Common myeloid progenitor, CD34-positive (primary cell): ENCODE data around the gene CENPVL1.

Experiments used
- CTCF ChIA-PET: fragments of 350-600 bp; sonication (Branson Sonifier 250); formaldehyde crosslinking; loops from one replicate; lab custom pipeline; 2021; ENCODE audit warnings: antibody characterized with exemption; lab: Charles Lee
- POLR2A ChIA-PET: fragments of 350-600 bp; sonication (Branson Sonifier 250); formaldehyde crosslinking; loops from one replicate; lab custom pipeline; 2021; ENCODE audit warnings: antibody characterized with exemption; lab: Charles Lee
- DNase-seq, 3 donors: peaks; one replicate each; pipeline versions ENCODE4 v3.0.0 to v3.0.0-alpha.2; 2013
- H3K27ac ChIP-seq, 2 experiments: 1 replicate in 1 of 2; 2 replicates in 1 of 2; pipeline ENCODE4 v1.7.0; 2013; ENCODE audit warnings: inconsistent platforms in 2 of 2, low read length in 2 of 2, mild to moderate bottlenecking in 2 of 2, low read depth in 1 of 2, moderate library complexity in 1 of 2; ENCODE audit not compliant: severe bottlenecking in 2 of 2, insufficient read depth in 1 of 2, poor library complexity in 1 of 2
- H3K27me3 ChIP-seq, 5 experiments: replicated peaks in 2 of 5; 1 replicate in 3 of 5; 2 replicates in 2 of 5; pipeline versions ENCODE4 v1.6.1 to v1.7.0; 2013; ENCODE audit warnings: low read length in 4 of 5, mild to moderate bottlenecking in 2 of 5, moderate library complexity in 2 of 5, inconsistent platforms in 1 of 5; ENCODE audit not compliant: insufficient read depth in 5 of 5, control insufficient read depth in 4 of 5
- H3K36me3 ChIP-seq, 4 experiments: 1 replicate in 2 of 4; 2 replicates in 2 of 4; pipeline versions ENCODE4 v1.6.1 to v1.7.0; 2013; ENCODE audit warnings: low read length in 3 of 4, control low read depth in 1 of 4, mild to moderate bottlenecking in 1 of 4; ENCODE audit not compliant: control insufficient read depth in 4 of 4, insufficient read depth in 4 of 4
- H3K4me1 ChIP-seq, 4 experiments: 1 replicate in 3 of 4; 2 replicates in 1 of 4; pipeline versions ENCODE4 v1.6.1 to v1.7.1; 2013; ENCODE audit warnings: low read length in 3 of 4, mild to moderate bottlenecking in 3 of 4, control low read depth in 1 of 4, inconsistent platforms in 1 of 4, moderate library complexity in 1 of 4; ENCODE audit not compliant: control insufficient read depth in 4 of 4, insufficient read depth in 4 of 4; ENCODE audit errors: control extremely low read depth in 1 of 4
- H3K4me3 ChIP-seq, 7 experiments: 1 replicate in 4 of 7; 2 replicates in 3 of 7; pipeline versions ENCODE4 v1.5.1 to v1.7.0; 2013; ENCODE audit warnings: mild to moderate bottlenecking in 7 of 7, low read length in 6 of 7, moderate library complexity in 6 of 7, inconsistent platforms in 2 of 7, low read depth in 2 of 7, control low read depth in 1 of 7; ENCODE audit not compliant: insufficient read depth in 4 of 7, control insufficient read depth in 1 of 7; ENCODE audit errors: extremely low read depth in 1 of 7
- H3K9me3 ChIP-seq, 5 experiments: 1 replicate in 4 of 5; 2 replicates in 1 of 5; pipeline versions ENCODE4 v1.6.1 to v1.7.1; 2013; ENCODE audit warnings: low read length in 4 of 5, mild to moderate bottlenecking in 2 of 5, inconsistent platforms in 1 of 5, low read depth in 1 of 5, moderate library complexity in 1 of 5; ENCODE audit not compliant: control insufficient read depth in 4 of 5, insufficient read depth in 2 of 5; ENCODE audit errors: control extremely low read depth in 1 of 5
- WGBS: methylation state at CpG from one replicate; pipeline ENCODE4 v1.1.5; 2013; ENCODE audit not compliant: insufficient coverage; 5-methylcytosine and 5-hydroxymethylcytosine counted together

CENPVL1 gene

DNA sequence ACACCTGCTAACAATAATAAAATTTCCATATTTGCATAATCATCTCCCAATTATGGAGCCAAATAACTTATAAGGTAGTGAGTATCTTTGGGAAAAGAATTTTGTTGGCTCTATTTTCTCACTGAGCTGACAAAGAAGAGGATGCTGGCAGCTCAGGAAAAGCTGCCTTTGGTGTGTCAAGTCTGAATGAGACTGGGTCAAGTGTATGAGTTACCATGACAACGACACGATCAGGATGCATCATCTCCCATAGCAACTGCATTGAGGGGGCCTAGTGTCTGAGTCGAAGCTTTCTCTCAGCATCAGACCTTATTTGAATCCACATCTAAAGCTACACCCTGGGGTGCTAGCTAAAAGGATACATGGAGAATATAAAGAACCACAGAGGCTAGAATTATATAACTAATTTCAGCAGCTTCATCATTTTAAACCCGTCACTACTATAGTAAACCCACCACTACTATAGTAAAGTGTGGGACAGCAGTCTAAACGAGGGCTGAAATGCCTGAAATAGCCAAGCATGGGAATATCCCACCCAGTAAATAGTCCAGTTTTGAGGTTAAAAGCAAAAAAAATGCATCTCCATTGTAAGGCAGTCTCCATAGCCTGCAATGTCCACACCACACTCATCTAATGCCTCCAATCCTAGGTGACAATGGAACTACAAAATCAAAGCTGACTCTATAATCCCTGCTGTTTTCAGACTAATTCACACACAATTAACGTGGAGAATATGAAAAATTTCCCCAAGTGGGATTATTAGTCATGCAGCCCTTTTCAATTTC, 48.9 kb downstream of the CENPVL1 start:
- Histone ChIP-seq H3K27me3 (peaks cover 0 to 6% (median 0%) of the 10 kb centered on the region in 5 experiments), H3K27ac (no peak overlapping the region), H3K9me3 (no peaks in the 10 kb centered on the region), H3K4me1 (no peaks in the 10 kb centered on the region), H3K36me3 (no peaks in the 10 kb centered on the region), H3K4me3 (no peak overlapping the region)
- ChIA-PET POLR2A (no interaction called here), CTCF (no interaction called here)
- 63% methylated on average over 3 of the region's 6 CpGs for WGBS
- DNase-seq = no peak

DNA sequence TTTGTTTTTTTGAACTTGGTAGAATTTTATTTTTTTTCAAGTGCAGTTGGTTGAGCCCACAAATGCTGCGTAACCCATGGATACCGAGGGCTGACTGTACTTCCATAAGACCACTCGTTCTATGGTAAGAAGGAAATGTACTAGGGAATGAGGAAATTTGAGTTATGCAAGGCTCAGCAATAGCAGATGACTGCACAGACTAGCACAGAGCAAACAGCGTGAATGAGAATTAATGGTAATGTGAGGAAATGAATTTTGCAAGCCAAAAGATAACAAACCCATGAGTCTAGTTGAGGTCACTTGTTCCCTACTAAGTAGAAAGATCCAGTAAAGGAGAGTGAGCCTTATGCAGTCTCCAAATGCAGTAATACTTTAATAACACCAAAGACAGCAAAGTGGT, 50.3 kb downstream of the CENPVL1 start:
- WGBS = 100% methylated on average over 1 of the region's 4 CpGs
- ChIA-PET CTCF (no interaction called here), POLR2A (no interaction called here)
- no peak overlapping the region for H3K27ac ChIP-seq
- H3K9me3 ChIP-seq = peaks cover 0 to 1% (median 0%) of the 10 kb centered on the region in 5 experiments
- no peaks in the 10 kb centered on the region for H3K4me1 ChIP-seq
- DNase-seq = no peak
- H3K27me3 ChIP-seq = peaks cover 0 to 2% (median 0%) of the 10 kb centered on the region in 5 experiments
- no peaks in the 10 kb centered on the region for H3K36me3 ChIP-seq
- H3K4me3 ChIP-seq = no peak overlapping the region
